Esophagus squamous epithelium (tissue), 4 donors: ENCODE data around the gene BSDC1.

Experiments used
- CTCF ChIP-seq, 6 experiments: fragments of 450-650 bp in 4 of 6; fragments of 200-600 bp in 2 of 6; sonication (generic) in 2 of 6; IDR thresholded peaks; one replicate each; pipeline ENCODE4 v1.5.1; 2016 to 2019; ENCODE audit warnings: antibody characterized with exemption in 6 of 6, mild to moderate bottlenecking in 4 of 6, moderate library complexity in 4 of 6
- POLR2A ChIP-seq, 4 donors: fragments of 450-650 bp; IDR thresholded peaks; one replicate each; pipeline ENCODE4 v1.6.1; 2017; ENCODE audit warnings: antibody characterized with exemption in 4 of 4, mild to moderate bottlenecking in 4 of 4, moderate library complexity in 3 of 4

- TF ChIP-seq POLR2A (IDR thresholded peaks at IDR 0.05) = no peak
- peak; percentile 53 to 81 (median 77) for TF ChIP-seq CTCF (IDR thresholded peaks at IDR 0.05)
Observed at GRCh38 chr1:32413507-32414185, 19.4 kb upstream of the BSDC1 start.
